DND-41 (cell line): ENCODE measurements around the gene TAF6L.

Experiments used
- ATAC-seq: fragments of 200-7000 bp; cut with Tn5 transposase; 3 replicates; pipeline ENCODE4 v1.9.1; 2021; ENCODE audit warnings: low read depth; ENCODE audit not compliant: insufficient read depth
- DNase-seq: peaks from one replicate; pipeline ENCODE4 v3.0.0-alpha.2; 2020
- H2AFZ ChIP-seq: 2 replicates; pipeline ENCODE4 v1.6.0; 2012; ENCODE audit warnings: low read depth, low read length
- H3K27ac ChIP-seq: 2 replicates; pipeline ENCODE4 v1.5.1; 2012; ENCODE audit warnings: low read length, inconsistent platforms
- H3K27me3 ChIP-seq: fragments of 200-600 bp; sonication (generic); 2 replicates; pipeline ENCODE4 v1.6.0; 2012; ENCODE audit warnings: low read length, mild to moderate bottlenecking, inconsistent platforms; ENCODE audit not compliant: insufficient read depth, poor library complexity
- H3K36me3 ChIP-seq: 2 replicates; pipeline ENCODE4 v1.5.1; 2012; ENCODE audit warnings: low read length, inconsistent platforms; ENCODE audit not compliant: insufficient read depth
- H3K4me1 ChIP-seq: 2 replicates; pipeline ENCODE4 v1.5.1; 2012; ENCODE audit warnings: mild to moderate bottlenecking, low read length; ENCODE audit not compliant: insufficient read depth
- H3K4me2 ChIP-seq: 2 replicates; pipeline ENCODE4 v1.6.0; 2012; ENCODE audit warnings: mild to moderate bottlenecking, moderate library complexity, low read length, inconsistent platforms; ENCODE audit not compliant: insufficient read depth
- H3K4me3 ChIP-seq, 2 experiments: fragments of 200-600 bp in 1 of 2; shearing (Covaris generic) in 1 of 2; 2 replicates each; pipeline ENCODE4 v1.5.1; 2012 to 2016; ENCODE audit warnings: inconsistent platforms in 2 of 2, low read length in 2 of 2, mild to moderate bottlenecking in 2 of 2, low read depth in 1 of 2, moderate library complexity in 1 of 2
- H3K79me2 ChIP-seq: 2 replicates; pipeline ENCODE4 v1.6.0; 2012; ENCODE audit warnings: low read length, inconsistent platforms; ENCODE audit not compliant: insufficient read depth
- H3K9ac ChIP-seq: 2 replicates; pipeline ENCODE4 v1.6.0; 2012; ENCODE audit warnings: low read depth, mild to moderate bottlenecking, inconsistent platforms, low read length, moderate library complexity
- H3K9me3 ChIP-seq: 2 replicates; pipeline ENCODE4 v1.5.1; 2012; ENCODE audit warnings: low read length, moderate library complexity, mild to moderate bottlenecking, inconsistent platforms; ENCODE audit not compliant: insufficient read depth, severe bottlenecking
- H4K20me1 ChIP-seq: 2 replicates; pipeline ENCODE4 v1.6.0; 2012; ENCODE audit warnings: low read length; ENCODE audit not compliant: insufficient read depth
- CTCF ChIP-seq: IDR thresholded peaks from 2 replicates; pipeline ENCODE4 v1.5.1; 2012; ENCODE audit warnings: borderline replicate concordance, low read length, moderate library complexity, mild to moderate bottlenecking; ENCODE audit not compliant: poor library complexity, severe bottlenecking; ENCODE audit errors: extremely low read depth
- EZH2 ChIP-seq: IDR thresholded peaks from 3 replicates; pipeline ENCODE4 v1.6.1; 2012; ENCODE audit warnings: borderline replicate concordance, low read depth, mild to moderate bottlenecking, moderate library complexity, low read length, inconsistent platforms; ENCODE audit not compliant: severe bottlenecking

The TAF6L gene

GRCh38 chr11:62832336-62833234, 61.4 kb downstream of the TAF6L start, which contains the start of gene TEX54:
TSS of gene TEX54 (minus strand) at chr11:62832841.
- H3K79me2 ChIP-seq, result peaks cover 68% of the 10 kb centered on the region
- H3K4me1 ChIP-seq, result peaks cover 55% of the 10 kb centered on the region
- H2AFZ ChIP-seq, result peak within 1 kb of the TSS; percentile 94
- H4K20me1 ChIP-seq, result peaks cover 23% of the 10 kb centered on the region; the same call in 1 of the 2 replicates
- ATAC-seq (peak; percentile 10), DNase-seq (no peak)
- peaks cover 67% of the 10 kb centered on the region for H3K36me3 ChIP-seq
- peak within 1 kb of the TSS; percentile 92 for H3K9ac ChIP-seq
- no peaks in the 10 kb centered on the region for H3K27me3 ChIP-seq
- no peaks in the 10 kb centered on the region for H3K9me3 ChIP-seq
- H3K27ac ChIP-seq, result peak within 1 kb of the TSS; percentile 79
- H3K4me2 ChIP-seq, result peak within 1 kb of the TSS; percentile 96
- no peak for TF ChIP-seq EZH2
- no peak for TF ChIP-seq CTCF
- H3K4me3 ChIP-seq, result peak within 1 kb of the TSS; percentile 97 to 99

GRCh38 chr11:62835336-62835735, 64.1 kb downstream of the TAF6L start:
- Histone ChIP-seq H3K27me3 (no peaks in the 10 kb centered on the region), H3K4me1 (peaks cover 61% of the 10 kb centered on the region), H4K20me1 (peaks cover 19% of the 10 kb centered on the region; the same call in 1 of the 2 replicates), H3K36me3 (peaks cover 58% of the 10 kb centered on the region), H3K9me3 (no peaks in the 10 kb centered on the region), H3K9ac (no peak overlapping the region), H3K4me2 (no peak overlapping the region), H3K27ac (no peak overlapping the region), H3K4me3 (no peak overlapping the region), H3K79me2 (peaks cover 64% of the 10 kb centered on the region), H2AFZ (no peak overlapping the region)
- no peak for DNase-seq
- TF ChIP-seq CTCF, result no peak
- no peak for TF ChIP-seq EZH2
- ATAC-seq, result no peak
